ENCODE results near the gene MICAL1.

Gene MICAL1

GRCh38 chr6:109453594-109454495, 1.7 kb downstream of the MICAL1 start:
- no peak for DNase-seq

DNA sequence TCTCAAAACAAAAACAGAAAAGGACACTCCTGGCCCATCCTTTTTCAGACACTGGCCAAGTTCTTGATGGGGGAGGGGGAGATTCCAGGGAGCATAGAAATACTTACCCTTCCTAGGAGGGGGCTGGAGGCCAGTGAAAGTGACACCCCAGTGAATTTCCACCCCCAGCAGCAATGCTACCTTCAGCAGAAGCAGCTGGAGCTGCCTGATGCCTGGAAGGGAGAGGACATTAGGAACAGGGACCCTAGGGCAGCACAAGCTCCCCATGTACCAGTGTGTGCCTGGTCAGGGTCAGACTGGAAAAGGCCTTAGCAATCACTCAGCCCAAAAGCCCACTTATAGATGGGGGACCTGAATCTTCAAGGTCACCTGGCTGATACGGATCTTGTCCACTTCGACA, 2.4 kb downstream of the MICAL1 start:
- no peak for DNase-seq

DNA sequence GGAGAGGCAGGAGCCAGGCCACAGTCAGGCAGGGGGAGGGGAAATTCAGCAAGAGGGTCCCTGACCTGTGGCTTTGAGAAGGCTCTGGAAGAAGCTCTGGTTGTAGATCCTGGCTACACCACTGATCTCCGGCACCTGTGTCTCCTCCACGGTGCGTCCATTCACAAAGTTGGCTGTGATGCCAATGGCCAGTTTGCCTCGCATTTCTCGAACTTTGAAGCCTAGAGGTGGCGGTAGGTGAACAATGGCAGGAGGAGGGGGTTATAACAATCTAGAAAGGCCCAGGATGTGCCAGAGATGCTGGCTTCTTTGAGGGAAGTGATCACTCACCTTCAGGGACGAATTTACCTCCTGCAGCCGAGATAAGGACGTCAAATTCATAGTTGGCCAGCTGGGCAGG, 3.4 kb downstream of the MICAL1 start:
- DNase-seq: no peak

- DNase-seq: no peak
Measured at GRCh38 chr6:109451376-109451775, 4.2 kb downstream of the MICAL1 start.

DNA sequence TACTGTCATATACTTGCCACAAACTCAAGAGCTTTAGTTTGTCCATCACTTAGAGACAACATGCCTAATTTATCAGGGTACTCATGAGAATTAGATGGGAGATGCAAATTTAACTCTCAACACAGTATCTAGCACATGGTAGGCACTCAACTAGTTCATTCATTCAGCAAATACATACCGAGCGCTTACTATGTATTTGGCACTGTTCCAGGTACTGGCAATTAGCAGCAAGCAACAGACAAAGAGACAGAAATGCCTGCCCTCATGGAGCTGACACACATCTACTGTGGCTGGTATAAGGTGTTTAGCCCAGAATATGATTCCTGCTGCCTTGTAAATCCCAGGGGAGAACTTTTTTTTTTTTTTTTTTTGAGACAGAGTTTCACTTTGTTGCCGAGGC, 4.8 kb downstream of the MICAL1 start:
- DNase-seq: no peak

DNA sequence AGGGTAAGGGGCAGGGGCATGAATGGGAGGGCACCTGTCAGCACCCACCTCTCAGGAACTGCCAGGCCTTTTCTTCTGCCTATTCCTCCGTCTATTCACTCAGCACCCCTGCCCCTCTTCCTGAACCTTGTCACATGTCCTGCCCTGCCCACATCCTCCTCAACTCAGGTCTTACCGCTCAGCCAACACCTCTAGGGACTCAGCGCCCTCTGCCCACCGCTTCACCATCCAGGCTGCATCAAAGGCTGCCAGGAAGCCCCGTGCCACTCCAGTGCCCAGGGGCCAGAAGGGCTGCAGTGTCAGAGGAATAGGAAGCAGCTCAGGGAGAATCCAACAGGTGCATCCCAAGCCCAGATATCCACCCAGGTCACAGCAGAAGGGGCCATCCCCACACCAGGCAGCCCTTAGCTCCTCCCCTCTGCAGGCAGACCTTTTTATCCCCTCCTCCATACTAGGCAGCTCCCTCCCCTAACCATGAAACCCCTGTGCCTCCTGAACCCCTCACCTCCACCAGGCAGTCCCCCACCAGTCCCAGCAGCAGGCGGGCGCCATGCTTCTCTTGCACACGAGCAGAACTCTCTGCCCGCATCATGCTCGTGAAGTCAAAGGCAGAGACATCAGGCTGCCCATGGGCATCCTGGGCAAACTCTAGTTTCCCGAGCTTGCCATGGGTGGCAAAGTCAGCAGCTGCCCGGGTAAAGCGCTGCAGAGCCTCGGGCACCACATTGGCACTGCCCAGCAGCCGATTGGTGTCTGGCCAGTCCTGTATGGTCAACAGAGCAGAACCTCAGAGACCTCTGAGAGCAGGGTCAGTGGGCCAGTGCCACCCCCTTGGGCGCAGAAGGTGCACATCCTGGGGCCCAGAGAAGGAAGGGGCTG, 5.5 kb downstream of the MICAL1 start:
- DNase-seq: no peak

GRCh38 chr6:109449064-109449794, 6.3 kb downstream of the MICAL1 start:
- DNase-seq: no peak

DNA sequence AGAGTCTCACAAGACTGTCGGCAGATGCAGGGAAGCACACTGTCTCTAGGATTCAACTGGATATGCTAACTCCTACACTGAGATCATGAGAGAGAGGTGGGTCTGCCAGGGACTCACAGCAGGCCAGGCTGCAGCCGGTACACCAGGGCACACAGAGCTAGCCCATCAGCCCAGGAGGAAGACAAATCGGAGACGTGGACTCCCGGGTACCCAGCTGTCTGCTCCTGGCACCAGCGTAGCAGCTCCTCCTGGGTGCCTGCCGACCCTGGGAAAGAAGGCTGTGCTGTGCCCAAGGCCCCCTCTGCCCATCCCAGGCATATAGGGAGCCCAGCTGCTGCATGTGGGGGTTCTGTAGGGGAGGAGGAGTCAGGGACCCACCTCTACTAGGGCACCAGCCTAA, 7.0 kb downstream of the MICAL1 start:
- DNase-seq: no peak

DNA sequence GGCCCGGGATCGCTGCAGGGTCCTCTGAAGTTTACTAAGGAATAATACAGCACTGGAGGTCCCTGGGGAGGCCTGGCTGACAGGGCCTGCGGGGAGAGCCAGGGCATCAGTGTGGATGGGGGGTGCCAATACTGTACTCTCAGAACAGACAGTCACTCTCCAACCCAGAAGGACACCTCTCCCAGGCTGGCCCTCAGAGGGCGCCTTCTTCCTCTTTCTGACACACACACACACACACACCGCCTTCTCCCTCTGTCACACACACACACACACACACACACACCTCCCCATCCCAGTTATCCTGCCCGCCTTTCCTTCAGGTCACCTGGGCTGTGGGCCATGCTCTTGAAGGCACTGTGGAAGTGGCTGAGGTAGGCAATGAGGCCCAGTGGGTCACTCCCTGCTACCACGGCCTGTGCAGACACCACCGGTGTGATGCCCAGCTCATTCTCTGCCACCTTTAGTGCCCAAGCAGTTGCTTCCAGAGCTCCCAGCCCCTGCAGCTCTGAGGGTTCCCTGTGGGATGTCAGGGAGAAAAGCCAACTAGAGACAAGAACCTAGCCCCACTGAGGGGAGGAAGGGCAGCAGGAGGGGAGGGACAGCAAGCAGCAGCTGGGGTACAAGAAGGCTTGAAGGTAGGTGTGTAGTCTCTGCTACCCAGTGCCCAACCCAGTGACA, 7.6 kb downstream of the MICAL1 start:
- DNase-seq: no peak

- DNase-seq: no peak
Measured at GRCh38 chr6:109447087-109447486, 8.5 kb downstream of the MICAL1 start.

DNA sequence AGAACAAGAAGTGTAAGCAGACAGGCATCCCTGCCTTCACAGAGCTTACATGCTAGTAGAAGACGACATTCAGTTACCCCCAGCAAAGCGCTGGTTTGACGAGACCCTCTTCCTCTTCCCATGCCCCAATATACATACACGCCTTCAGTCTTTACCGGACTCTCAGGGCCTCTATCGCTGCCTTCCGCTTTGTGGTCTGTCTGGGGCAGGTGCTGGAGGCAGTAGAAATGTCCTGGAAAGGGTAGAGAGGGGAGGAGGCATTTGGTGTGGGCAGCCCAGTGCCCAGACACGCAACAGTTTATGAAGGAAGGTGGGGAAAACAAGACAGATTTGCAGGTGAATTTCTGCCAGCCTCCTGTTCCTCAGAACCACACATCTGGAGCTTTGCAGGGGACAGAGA, 9.0 kb downstream of the MICAL1 start:
- no peak for DNase-seq

GRCh38 chr6:109446072-109446471, 9.5 kb downstream of the MICAL1 start:
- DNase-seq: no peak

- no peak for DNase-seq
Measured at GRCh38 chr6:109445382-109445781, 10.2 kb downstream of the MICAL1 start.

- no peak for DNase-seq
Measured at GRCh38 chr6:109443425-109443950, 12.1 kb downstream of the MICAL1 start.

DNA sequence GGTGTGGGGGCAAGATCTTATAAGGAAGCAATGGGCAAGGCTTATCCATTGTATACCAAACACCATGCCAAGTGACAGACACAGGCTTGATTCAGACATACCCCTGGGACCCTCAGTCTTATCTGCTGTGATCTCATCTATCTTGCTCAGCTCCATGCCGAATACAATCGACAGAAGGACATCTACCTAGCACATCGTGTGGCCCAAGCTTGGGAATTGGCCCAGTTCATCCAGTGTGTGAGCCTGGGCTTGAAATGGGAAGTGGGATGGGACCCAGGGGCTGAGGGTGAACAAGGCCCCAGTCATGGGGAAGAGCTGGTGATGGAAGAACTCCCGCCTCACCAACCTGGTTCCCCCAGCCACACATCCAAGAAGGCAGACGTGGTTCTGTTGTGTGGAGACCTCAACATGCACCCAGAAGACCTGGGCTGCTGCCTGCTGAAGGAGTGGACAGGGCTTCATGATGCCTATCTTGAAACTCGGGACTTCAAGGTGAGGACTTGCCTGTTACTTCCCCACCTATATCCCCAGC, 13.1 kb downstream of the MICAL1 start:
- no peak for DNase-seq

DNA sequence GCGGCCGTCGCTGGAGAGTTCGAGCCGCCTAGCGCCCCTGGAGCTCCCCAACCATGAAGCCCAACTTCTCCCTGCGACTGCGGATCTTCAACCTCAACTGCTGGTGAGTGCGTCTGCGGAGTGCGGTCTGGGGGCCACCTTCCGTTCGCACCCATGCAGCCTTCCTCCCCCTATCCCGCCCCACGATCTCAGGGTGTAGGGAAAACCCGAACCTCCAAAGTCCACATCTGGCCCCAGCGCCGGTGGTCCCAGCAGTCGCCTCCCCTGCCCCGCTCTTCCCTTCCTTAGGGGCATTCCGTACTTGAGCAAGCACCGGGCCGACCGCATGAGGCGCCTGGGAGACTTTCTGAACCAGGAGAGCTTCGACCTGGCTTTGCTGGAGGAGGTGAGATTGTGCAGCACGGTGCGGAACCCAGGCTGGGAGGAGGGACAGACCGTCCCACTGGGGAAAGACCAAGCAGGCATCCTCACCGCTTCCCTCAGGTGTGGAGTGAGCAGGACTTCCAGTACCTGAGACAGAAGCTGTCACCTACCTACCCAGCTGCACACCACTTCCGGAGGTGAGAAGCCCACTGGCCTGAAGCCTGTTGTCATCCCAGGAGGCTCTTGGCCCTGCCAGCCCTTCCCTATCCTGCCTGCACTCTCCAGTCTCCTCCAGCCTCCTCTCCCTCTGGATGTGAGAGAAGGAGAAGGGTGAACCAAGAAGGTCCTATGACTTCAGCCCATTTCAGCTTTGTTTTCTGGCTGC, 14.3 kb downstream of the MICAL1 start:
- peak; percentile 56 for DNase-seq

DNA sequence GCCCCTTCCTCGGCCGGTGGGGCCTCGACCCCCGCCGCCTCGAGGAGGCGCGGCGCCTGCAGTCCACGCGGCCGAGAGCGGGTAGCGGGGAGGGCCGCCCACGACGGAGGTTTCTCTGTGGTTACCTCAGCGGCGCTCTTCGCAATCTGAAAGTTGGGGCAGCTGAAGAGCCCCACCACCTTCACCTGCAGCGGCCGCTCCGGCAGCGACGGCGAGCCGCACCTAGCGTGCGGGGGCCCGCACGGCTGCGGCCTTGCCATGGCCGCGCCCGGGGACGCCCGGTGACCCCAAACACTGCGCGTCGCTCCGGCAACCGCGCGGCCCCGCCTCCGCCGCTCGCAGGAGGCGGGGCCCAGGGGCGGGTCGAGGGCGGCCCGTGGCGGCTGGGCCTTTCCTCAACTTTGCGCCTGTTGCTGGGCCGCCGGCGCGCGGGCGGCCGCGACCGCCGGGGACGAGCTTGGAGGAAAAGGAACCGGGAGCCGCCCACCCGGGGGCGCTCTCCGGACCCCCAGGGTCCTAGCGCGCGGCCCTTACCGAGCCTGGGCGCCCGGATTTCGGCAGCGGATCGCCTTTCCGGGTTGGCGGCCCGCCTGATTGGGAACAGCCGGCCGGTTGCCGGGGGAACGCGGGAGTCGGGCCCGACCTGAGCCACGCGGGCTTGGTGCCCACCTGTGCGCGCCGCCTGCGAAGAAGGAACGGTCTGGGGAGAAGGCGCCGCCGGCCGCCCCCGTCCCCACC, 15.1 kb downstream of the MICAL1 start, which contains the start of the genes PPIL6 and SMPD2:
PPIL6 (minus strand) TSS at position 298 of the 738 bp plus-strand sequence; CDS start at position 260, 38 bp downstream.
SMPD2 (plus strand) TSS at position 394 of the 738 bp plus-strand sequence. CDS start 398 bp downstream, outside the sequence.
- peak; percentile 76 for DNase-seq

DNA sequence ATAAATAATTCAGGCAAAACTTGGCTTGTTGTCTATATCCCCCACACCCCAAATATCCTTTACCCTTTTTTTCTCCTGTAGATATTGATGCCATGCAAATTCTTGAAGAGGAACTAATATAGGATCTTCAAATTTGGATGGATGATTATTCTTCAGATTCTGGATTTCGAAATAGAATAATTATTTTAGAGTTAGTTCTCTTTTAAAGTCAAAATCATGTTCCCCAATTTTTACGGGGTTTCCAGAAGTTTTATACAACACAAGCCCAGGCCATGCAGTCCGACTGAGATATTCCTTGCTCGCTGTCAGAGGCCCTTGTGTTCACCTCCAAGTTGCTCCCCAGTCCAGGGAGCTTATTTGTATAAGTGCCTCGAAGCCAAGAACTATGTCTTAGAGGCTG, 19.5 kb downstream of the MICAL1 start:
- DNase-seq: no peak

DNA sequence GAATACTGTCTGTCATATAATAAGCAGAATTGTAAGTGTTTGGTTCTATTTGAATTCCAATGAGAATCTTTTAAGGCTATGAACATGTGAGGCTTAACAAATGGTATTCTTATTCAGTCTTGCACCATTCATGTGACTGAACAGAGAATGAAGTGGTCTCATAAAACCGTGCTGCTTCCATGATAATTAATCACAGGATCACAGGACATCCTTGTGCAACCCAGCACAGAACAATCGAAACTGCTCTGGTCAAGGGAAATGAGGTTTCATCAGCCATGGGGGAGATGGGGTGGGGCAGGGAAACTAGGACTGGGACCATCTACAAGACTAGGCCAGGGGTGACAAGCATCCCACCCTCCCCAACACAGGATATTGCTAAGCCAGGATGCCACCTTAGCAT, 21.1 kb downstream of the MICAL1 start:
- no peak for DNase-seq

DNA sequence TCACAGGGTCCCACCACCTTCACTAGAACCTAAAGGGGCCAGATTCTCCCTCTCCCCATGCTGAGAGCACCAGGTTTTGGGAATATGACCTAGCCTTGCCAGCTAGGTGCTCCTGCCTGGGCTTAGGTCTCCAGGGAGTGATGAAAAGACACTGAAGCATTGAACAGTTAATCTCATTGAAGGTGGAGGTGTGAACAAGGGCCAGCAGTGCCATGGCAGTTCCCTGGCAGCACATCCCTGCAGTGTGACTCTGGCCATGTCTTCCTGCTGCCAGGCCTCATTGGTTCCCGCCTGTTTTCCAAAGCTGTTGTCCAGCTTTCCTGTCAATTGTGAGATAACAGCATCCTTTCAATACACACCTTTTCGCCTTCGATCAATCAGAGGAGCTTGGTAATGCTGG, 26.1 kb downstream of the MICAL1 start:
- no peak for DNase-seq
